ENCODE data around the gene RAC2.

The RAC2 gene

GRCh38 chr22:37244114-37244921, at the start of gene RAC2:
Gene RAC2, minus strand, starts transcription at chr22:37244269. Its CDS starts 121 bp downstream, at chr22:37244148.
- peak; percentile 58 to 63 for ATAC-seq

GRCh38 chr22:37293172-37293571, 49.1 kb upstream of the RAC2 start:
- no peak for ATAC-seq

GRCh38 chr22:37292641-37293040, 48.6 kb upstream of the RAC2 start:
- no peak for ATAC-seq

GRCh38 chr22:37291559-37292298, 47.7 kb upstream of the RAC2 start:
- ATAC-seq = no peak

GRCh38 chr22:37290737-37291136, 46.7 kb upstream of the RAC2 start:
- no peak for ATAC-seq

GRCh38 chr22:37289156-37289735, 45.2 kb upstream of the RAC2 start:
- ATAC-seq = no peak

GRCh38 chr22:37288521-37288920, 44.5 kb upstream of the RAC2 start:
- ATAC-seq = no peak

- ATAC-seq = no peak
These were observed 43.5 kb upstream of the RAC2 start for GRCh38 chr22:37287550-37287951.

- ATAC-seq = no peak
These were observed 41.9 kb upstream of the RAC2 start for GRCh38 chr22:37285937-37286336.

- peak; percentile 21 to 30 for ATAC-seq
These were observed 40.8 kb upstream of the RAC2 start for GRCh38 chr22:37284805-37285355.

GRCh38 chr22:37284126-37284804, 40.2 kb upstream of the RAC2 start:
- ATAC-seq = peak; percentile 3 to 4

GRCh38 chr22:37283393-37283937, 39.4 kb upstream of the RAC2 start:
- ATAC-seq = no peak

GRCh38 chr22:37282385-37282677, 38.3 kb upstream of the RAC2 start, which contains the start of gene CYTH4:
Gene CYTH4, plus strand, starts transcription at chr22:37282508. Its CDS starts 62 bp downstream, at chr22:37282570.
- peak; percentile 89 to 91 for ATAC-seq

- peak in 1 of 2 donors; percentile 42 for ATAC-seq
These were observed 37.7 kb upstream of the RAC2 start for GRCh38 chr22:37281646-37282384.

- no peak for ATAC-seq
These were observed 37.1 kb upstream of the RAC2 start for GRCh38 chr22:37281195-37281594.

GRCh38 chr22:37280718-37281117, 36.6 kb upstream of the RAC2 start:
- ATAC-seq = no peak

- ATAC-seq = no peak
These were observed 35.5 kb upstream of the RAC2 start for GRCh38 chr22:37279331-37280181.

GRCh38 chr22:37278261-37278660, 34.2 kb upstream of the RAC2 start:
- no peak for ATAC-seq

GRCh38 chr22:37277384-37277783, 33.3 kb upstream of the RAC2 start:
- ATAC-seq = no peak

- no peak for ATAC-seq
These were observed 32.7 kb upstream of the RAC2 start for GRCh38 chr22:37276776-37277175.

- ATAC-seq = peak in 1 of 2 donors; percentile 46
These were observed 31.6 kb upstream of the RAC2 start for GRCh38 chr22:37275622-37276021.
